NCI-H2029 treated with DMSO at 0.1 percent for 48 hours (cell line): ENCODE data around the gene SECTM1.

ENCODE experiments used
- DNase-seq: peaks from one replicate; lab custom pipeline; 2025; lab: John Stamatoyannopoulos, UW

The SECTM1 gene

DNA sequence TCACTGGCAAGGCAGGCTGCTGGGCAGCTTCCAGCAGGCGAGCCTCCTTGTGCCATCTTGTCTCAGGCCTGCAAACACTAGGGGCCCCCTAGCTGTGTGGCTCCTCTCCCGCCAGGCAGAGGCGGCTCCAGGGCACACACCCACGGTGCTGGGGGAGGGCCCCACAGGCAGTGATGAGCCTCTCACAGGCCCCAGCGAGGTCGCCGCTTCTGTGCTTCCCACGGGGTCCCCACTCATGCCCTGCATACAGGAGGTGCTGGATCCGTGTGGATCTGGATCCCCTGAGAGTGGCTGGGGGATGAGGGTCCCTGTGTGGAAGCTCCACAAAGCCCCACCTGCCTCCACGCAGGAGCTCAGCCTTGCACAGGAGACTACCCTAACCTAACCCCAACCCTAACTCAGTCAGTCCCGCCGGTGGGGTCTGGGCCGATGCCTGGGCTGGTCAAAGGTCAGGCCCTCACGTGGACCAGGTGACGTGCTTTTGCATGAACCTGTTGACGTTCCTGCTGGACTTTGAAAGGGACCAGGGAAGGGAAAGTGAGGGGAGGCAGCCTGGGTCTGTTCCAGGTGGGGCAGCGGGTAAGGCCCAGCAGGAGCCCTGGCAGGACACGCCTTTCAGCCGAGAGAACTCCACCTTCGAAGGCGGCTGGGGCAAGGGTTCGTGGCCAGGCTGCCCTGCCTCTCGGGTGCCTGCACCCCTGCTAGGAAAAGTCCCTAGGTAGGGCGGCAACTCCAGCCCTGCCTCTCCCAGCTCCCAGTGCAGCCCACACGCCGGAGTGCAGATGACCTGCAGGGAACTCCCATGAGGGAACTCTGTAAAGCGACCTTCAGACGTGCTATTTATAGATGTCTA lies 5.2 kb downstream of the SECTM1 start:
- DNase-seq, result no peak

DNA sequence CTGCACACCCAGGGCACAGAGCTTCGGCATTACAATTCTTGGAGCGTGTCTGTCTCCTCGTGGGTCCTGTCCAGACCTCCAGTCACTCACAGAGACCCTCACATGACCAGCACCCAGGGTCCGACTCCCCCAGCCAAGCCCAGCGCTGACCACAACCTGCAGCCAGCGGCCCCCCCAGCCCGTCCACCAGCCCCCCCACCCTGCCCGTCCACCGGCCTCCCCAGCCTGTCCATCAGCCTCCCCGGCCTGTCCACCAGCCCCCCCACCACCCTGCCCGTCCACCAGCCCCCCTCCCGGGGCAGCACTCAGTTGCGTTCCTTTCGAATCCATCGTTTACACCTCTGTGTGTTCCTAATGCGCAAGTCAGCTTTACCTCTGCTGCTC lies 5.8 kb downstream of the SECTM1 start:
- no peak for DNase-seq

- DNase-seq, result no peak
Observed at GRCh38 chr17:82327289-82327688, 6.3 kb downstream of the SECTM1 start.

DNA sequence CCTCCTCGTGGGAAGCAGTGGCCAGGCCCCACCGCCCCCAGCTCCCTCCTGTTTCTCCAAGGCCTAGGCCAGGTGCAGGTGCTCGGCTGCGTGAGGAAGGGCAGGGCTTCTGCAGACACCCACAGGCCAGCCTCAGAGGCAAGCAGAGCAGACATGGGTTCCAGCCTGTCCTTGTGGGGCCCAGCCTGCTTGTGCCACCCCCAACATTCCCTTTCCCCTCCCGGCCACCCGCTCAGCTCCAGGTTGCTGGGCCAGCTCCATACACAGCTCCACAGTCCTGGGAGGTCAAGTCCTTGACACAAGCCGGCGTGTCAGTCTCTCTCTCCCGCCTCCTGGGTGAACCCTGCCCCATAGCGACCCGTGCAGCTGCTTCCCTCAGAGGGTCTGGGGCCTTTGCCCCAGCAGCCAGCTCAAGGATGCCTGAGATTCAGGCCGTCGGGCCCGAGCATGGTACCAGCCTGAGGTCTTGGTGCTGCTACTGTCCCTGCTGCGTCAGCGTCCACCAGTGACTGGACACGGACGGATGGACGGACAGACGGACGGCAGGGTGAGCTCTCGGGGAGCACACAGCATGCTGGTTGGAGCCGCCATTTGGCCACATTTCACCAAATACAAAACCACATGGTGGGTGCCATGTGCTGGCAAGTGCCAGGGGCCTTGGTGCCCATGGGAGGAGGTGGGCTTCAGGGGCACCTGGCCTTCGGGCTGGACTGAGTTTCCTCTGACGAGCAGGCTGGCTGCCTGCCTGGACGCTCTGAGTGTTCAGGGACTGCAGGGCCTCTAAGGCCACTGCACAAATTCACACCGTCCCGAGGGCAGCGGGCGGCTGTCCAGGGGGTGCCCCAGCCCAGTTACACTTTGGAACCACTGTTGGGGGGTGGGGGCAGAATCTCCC lies 8.0 kb downstream of the SECTM1 start:
- DNase-seq, result no peak

DNA sequence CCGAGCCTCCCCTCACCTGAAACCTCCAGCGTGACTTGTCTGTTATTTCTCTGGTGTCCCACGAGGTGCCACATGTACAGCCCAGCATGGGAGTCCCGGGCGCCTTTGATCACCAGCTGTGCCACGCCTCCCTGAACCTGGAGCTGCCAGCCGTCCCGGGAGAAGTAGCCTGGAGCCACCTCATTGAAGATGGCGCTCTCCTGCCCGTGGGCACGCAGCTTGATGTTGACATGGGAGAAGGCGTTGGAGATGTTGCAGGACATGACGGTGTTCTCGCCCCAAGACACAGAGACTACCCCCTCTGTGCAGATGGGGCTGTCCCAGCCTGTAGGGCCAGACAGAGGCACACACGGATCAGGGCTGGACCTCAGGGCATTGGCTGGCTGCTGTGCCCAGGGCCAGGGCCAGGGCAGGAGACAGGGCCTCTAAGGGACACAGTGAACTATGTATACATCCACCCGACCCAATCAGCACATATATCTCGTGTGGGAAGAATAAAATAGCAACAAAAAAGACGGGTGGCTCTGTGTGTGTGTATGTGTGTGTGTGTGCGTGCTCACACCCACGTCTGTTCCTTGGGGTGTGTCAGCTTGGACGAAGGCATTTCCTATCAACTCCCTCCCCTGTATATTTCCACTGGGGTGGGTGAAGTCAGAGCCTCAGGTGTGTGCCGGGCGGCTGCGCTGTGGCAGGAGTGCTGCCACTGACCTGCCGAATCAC lies 8.8 kb downstream of the SECTM1 start:
- DNase-seq, result no peak

GRCh38 chr17:82323514-82324234 lies 9.9 kb downstream of the SECTM1 start:
- no peak for DNase-seq

DNA sequence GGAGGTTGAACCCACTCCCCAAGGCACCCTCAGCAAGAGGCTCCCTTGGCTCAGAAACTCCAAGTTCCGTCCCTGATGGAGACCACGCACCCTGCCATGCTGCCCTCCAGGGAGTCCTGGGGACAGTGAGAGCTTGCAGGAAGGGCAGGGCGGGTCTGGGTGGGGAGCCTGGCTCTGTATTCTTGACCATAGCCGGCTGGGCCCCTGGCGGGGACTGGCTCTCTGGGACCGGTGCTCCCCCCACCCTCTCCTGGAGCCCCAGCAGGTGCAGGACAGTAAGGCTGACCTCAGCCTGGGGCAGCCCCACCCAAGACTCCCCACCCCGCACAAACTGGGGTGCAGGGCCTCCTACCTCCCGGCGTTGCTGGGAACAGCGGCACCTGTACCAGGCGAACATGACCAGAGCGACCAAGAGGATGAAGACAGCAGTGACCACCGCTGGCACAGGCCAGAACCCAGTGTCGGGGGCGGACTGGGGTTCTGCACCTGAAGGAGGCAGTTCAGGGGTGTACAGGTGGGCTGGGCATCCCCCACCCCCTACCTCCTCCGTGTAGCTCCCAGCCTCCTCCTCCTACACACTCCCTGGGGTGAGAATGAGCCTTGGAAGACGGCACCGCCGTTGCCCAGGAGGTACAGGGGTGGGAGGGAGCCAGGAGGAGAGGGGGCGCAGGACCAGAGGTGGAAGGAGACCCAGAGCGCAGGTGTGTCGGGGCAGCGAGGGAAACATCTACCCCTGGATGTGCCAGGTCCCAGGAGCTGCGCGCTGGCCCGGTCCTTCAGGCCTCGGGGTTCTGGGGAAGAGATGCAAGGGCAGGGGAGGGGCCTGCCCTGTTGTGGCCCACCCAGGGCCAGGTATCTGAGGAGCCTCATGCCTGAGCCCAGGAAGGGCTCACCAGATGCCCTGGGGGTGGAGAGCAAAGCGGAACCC lies 10.8 kb downstream of the SECTM1 start:
- no peak for DNase-seq

- DNase-seq, result no peak
Observed at GRCh38 chr17:82321947-82322466, 11.6 kb downstream of the SECTM1 start.

DNA sequence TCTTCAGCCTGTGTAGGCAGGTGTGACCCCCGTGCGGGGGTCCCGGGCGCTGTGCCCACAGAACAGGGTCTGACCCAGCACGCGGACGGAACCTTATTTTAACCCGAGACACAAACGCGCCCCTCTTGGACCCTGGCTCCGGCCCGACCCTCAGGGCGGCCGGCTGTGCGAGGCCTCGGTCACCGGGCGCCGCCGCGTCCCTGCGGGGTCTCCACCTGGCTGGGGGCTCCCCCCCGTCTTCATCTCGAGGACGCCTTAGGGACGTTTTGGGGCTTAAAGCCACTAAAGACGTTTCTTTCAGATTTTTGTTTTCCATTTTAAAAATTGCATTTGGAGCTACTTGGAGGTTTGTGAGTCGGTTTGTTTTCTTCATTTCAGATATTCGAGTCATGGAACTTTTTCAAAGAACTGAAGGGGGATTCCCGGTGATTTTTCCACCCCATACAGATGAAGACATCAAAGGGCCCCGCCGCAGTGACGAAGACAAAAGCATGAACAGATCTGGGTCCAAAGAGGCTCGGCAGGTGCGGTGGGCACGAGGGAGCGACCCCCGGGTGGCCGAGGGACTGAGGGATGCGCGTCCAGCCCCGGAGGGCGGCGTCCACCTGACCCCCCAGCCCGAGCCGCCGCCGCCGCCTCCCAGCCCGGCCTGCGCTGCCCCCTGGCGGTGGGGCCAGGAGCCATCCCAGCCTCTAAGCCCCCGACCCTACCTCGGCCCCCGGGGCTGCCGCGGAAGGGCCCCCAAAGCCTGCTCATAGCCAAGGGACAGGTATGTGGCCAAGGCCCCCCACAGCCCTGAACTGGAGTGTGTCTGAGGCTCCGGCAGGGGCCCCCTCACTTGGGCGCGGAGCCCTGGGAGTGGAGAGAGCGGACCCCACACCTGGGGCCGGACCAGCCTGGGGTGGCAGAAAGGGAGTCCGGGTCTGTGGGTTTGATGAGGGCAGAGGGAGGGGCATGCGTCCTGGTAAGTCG lies 12.3 kb downstream of the SECTM1 start:
- no peak for DNase-seq

- no peak for DNase-seq
Observed at GRCh38 chr17:82320140-82320840, 13.3 kb downstream of the SECTM1 start.

GRCh38 chr17:82319619-82320062 lies 13.9 kb downstream of the SECTM1 start:
- DNase-seq, result no peak

- DNase-seq, result no peak
Observed at GRCh38 chr17:82318772-82319606, 14.6 kb downstream of the SECTM1 start.

GRCh38 chr17:82318169-82318498 lies 15.4 kb downstream of the SECTM1 start:
- no peak for DNase-seq

DNA sequence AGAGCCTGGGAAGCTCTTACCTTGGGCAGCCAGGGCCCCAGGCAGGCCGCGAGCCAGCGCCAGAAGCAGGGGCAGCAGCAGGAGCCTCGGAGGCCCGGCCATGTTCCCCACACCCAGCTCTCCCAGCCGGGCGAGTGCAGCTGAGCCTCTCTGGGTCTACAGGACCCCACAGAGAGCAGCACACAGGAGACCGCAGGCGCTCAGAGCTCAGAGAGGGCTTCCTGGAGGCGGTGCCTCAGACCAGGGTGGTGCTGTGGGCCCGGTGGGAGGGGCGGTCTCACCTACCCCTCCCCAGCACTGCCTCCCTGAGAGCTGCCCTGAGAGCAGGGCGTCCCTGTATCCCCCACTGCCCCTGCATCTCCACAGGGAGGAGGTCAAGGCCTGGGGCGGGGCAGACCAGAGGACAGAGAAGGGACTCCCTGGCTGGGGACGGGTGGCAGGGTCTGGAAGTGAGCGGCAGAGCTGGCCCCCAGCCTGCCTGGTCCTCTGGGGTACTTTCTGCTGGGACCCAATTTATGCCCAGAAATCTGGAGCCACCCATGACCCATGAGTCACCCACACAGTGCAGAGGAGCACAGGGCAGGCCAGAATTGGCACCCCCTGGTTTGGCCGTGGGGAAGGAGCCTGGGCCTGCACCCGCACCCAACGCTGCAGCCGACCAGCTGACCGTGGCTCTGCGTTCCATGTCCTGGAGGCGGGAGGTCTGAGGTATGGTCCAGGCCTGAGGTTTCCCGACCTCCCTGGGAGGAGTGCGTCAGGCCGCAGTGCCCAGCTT lies 16.0 kb downstream of the SECTM1 start, which contains the start of gene CD7:
Gene CD7, minus strand, starts transcription at position 215 of the 775 bp plus-strand sequence. Its CDS starts 113 bp downstream, at position 102.
- no peak for DNase-seq

- no peak for DNase-seq
Observed at GRCh38 chr17:82316651-82317393, 16.7 kb downstream of the SECTM1 start.
